Stimulated activated CD4-positive, alpha-beta T cell treated with anti-CD3 and anti-CD28 coated beads, TNF-alpha, amount 100 ng/mL, for 48 hours (primary cell): ENCODE measurements around the gene LACRT.
"Not testable (repeated sequence)": the region's sequence is repeated elsewhere in the genome, so short reads cannot be mapped to it uniquely, and the experiment has no call there.

Source experiments
- DNase-seq, 3 donors: peaks; one replicate each; pipeline ENCODE4 v3.0.0-alpha.2; 2020; ENCODE audit warnings: low read depth in 3 of 3

The LACRT gene

DNA sequence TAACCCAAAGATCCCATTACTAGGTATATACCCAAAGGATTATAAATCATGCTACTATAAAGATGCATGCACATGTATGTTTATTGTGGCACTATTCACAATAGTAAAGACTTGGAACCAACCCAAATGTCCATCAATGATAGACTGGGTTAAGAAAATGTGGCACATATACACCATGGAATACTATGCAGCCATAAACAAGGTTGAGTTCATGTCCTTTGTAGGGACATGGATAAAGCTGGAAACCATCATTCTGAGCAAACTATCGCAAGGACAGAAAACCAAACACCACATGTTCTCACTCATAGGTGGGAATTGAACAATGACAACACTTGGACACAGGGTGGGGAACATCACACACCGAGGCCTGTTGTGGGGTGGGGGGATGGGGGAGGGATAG lies 4.4 kb upstream of the LACRT start:
- not testable (repeated sequence) for DNase-seq

GRCh38 chr12:54631988-54632728 lies 2.5 kb downstream of the LACRT start:
- DNase-seq: no peak

GRCh38 chr12:54631551-54631950 lies 3.1 kb downstream of the LACRT start:
- DNase-seq: no peak

- DNase-seq: no peak
These were observed 4.8 kb downstream of the LACRT start for GRCh38 chr12:54629925-54630324.

DNA sequence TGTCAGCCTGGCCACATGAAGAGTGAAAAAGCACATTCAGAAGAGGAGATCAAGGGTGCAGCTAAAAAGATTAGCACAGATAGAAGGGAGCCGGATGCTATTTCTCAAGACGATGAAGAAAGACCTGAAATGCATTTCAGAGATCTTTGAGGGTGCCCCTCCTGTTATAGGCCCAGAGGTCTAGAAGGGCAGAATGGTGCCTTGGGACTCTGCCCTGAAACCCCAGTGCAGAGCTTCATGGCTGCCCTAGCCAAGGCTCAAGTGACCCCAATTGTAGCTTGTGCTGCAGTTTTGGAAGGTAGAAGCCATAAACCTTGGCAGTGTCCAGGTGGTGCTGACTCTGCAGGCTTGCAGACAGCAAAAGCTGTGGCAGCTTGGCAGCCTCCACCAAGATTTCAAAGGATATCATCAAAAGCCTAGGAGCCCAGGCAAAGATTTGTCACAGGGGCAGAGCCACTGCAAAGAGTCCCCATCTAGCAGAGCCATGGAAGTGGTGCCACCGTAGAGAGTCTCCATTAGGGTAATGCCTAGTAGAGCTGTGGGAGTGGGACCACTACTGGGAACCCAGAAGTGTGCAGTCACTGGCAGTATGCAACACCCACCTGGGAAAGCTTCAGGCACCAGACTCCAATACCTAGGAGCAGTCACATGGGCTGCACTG lies 6.4 kb downstream of the LACRT start:
- DNase-seq: no peak

DNA sequence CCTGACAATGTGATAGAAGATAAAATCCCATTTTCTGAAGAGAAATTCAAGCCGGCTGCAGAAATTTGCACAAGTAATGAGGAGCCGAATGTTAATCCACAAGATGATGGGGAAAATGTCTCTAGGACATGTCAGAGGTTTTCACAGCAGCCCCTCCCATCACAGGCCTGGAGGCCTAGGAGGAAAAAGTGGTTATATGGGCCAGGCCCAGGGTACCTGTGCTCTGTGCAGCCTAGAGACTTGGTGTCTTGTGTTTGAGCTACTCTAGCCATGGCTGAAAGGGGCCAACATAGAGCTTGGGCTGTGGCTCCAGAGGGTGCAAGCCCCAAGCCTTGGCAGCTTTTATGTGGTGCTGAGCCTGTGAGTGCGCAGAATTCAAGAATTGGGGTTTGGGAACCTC lies 7.4 kb downstream of the LACRT start:
- DNase-seq: no peak

GRCh38 chr12:54625598-54625997 lies 9.1 kb downstream of the LACRT start:
- no peak for DNase-seq

DNA sequence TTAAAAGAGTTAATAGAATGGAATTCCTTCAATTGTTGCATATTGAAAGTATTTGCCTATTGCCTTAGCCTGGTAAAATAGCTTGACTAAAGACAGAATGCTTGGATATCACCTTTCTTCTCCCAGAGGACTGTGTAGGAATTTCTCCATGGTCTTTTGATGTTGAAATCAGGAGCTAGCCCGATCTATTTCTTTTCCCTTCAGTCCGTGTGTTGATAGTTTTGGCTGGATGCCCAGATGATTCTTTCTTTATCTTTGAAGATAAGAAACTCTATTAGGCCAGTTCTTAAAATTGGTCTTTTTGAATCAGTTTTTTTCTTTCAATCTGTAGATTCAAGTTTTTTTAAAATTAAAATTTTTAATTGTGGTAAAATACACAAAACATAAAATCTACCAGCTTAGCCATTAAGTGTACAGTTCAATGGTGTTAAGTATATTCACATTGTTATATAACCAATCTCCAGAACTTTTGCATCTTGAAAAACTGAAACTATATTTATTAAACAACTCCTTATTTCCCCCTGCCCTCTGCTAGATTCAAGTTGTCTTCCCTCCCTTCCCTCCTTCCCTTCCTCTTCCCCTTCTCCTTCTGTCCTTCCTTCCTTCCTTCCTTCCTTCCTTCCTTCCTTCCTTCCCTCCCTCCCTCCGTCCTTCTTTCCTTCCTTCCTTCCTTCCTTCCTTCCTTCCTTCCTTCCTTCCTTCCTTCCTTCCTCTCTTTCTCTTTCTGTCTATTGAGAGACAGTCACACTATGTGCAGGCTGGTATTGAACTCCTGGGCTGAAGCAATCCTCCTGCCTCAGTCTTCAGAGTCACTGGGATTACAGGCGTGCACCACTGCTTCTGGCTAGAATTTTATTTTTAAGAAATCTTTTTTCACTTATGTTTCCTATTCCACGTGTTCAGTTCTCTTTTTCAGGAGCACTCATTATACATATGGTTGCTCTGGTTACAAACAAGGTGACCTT lies 10.1 kb downstream of the LACRT start:
- DNase-seq: no peak

DNA sequence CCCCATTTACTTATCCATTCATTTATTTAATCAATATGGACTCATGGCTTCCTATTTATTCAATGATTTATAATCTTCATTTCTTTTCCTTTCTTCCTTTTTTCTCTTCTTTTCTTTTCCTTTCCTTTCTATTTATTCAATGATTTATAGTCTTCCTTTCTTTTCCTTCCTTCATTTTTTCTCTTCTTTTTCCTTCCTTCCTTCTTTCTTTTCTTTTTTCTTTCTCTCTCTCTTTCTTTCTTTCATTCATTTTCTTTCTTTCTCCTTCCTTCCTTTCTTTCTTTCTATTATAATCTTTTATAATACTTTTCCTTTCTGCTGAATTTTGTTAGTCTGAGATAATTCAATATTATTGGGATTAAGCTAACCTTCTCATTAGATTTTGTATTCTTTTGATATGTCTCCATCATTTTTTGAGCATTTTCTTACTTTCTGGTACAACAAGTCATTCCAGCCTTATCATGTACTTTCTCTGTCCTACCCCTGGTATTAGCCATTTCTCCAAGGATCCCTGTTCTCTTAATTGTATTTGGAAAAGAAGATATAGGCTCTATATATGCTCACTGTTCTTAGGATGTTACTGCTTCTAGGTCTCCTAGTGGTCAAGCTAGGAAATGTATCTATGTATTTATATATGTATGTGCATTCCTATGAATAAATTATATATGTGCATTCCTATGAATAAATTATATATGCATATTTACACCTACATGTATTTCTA lies 12.1 kb downstream of the LACRT start:
- no peak for DNase-seq

DNA sequence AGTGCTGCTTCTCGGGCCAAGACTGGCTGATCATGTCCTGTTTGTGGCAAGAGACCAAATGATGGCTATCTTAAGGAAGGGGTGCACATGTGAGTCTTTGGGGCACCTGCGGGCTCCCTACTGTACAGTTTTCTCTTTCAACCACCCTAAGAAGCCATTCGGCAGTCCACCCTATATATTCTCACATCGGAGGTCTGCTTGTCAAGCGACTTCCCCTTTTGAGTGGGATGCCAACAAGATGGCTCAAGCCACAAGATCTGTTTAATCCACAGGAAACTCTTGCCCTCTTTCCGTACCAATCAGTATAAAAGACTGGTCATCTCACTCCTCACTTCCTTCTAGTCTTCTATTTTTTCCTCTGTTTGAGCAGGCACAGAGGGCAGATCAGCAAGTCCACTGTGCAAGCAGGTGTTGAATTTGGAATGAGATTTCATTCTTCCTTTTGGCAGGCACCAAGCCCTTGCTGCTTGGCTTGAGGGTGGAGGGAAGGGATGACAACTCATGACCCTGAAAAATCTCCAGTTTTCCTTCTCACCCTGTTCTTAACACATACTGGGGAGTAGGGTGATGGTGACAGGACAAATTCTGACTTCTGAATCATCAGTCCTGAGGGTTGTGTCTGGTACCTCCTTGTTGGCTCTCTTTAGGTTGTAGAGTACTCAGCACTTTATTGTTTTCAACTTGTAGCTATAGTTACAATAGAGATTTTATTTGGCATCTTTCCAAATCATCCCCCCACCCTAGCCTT lies 17.6 kb downstream of the LACRT start:
- DNase-seq: no peak

GRCh38 chr12:54612225-54612750 lies 22.4 kb downstream of the LACRT start:
- no peak for DNase-seq

DNA sequence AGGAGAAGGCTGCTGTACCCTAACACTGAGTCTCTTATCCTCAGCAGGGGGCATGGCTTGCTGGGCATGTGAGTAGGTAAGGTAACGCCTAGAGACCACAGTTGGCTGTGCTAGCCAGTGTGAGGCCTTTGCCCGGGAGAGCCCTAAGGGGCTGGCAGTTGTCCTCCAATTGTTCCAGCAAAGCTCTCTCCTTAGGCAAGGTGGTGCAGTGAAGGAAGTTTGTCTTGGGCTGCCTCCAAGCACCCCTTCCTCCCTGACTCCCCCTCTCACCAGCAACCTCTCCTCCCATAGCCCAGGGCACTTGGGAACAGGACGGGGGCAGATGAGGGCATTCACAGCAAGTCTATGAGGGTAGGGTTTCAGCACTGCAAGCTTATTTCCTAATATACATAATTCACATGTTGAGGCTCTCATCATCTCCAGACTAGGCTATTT lies 23.0 kb downstream of the LACRT start:
- DNase-seq: no peak

DNA sequence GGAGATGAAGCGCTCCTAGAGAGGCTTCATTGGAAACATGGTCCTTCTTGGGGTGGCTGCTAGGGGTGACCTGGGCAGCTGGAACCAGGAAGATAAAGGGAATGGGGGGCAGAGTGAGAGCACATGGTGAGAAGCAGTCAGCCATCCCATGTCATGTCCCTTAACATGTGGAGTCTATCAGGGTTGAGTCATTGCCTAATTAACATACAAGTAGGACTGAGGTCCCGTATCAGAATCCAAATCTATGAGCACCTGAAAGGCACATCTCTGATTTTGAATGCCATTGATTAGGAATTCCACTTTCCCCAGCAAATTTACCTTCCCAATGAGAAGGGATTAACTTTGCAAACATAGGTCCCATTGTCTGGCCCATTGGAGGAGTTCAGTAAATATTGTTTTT lies 25.9 kb downstream of the LACRT start:
- DNase-seq: no peak

GRCh38 chr12:54608156-54608555 lies 26.5 kb downstream of the LACRT start:
- DNase-seq: no peak

DNA sequence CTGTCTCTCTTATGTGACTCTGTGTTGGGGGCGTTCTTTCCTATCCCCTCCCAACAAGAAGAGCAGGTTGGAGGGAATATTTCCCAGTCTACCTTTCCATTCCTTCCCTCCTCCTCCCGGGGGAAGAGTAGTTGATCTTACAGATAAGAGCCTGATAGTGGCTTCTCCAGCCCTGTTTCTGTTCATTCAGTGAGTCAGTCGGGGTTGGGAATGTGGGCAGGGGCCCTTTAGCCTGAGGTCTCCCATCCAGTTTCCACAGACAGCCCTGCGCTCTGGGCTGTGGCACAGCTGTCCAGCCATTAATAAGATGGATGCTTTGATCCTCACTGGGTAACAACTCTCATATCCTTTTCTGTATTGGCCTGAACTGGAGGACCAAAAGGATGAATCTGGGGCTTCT lies 28.1 kb downstream of the LACRT start:
- no peak for DNase-seq

DNA sequence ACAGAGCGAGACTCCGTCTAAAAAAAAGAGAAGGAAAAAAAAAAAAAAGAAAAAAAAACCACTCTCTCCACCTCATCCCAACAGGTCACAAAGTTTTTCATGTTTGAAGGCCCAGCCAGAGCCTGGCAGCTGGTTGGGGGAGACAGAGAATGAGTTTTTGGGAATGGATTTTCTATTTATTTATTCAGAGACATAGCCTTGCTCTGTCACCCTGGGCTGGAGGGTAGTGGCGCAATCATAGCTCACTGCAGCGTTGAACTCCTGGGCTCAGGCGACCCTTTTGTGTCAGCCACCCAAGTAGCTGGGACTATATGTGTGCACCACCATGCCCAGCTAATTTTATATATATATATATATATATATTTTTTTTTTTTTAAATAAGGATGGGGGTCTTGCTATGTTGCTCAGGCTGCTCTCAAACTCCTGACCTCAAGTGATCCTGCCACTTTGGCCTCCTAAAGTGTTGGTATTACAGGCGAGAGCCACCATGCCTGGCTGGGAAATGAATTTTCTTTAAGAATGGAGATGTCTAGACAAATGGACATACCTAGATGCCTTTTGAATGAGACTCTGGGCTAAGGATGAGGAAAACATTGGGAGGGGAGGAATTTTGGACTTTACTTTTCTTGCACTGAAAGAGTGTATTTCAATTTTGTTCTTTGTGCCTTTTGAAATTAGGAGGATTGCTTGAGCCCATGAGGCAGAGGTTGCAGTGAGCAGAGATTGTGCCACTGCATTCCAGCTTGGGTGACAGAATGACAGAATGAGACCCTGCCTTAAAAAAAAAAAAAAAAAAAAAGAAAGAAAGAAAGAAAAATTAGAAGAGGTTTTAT lies 29.3 kb downstream of the LACRT start:
- DNase-seq: no peak

DNA sequence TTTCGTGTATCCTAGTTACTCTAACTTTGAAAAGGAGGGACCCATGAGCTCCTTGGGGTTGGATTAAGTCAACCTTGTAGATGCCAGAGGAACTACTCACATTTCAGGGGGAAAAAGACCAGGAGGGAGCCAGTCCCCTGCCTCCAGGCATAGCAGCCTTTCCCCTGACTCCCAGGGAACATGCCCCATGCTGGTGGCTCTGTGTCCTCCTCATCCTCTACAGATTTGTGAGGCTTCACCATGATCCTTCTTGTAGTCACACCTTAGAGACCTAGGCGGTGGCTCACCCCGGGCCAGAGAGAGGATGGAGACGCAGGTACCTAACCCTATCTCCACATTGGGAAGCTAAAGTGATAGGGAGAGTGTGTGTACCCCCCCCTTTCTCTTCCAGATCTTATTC lies 30.3 kb downstream of the LACRT start:
- no peak for DNase-seq

- DNase-seq: no peak
These were observed 30.8 kb downstream of the LACRT start for GRCh38 chr12:54603872-54604271.

DNA sequence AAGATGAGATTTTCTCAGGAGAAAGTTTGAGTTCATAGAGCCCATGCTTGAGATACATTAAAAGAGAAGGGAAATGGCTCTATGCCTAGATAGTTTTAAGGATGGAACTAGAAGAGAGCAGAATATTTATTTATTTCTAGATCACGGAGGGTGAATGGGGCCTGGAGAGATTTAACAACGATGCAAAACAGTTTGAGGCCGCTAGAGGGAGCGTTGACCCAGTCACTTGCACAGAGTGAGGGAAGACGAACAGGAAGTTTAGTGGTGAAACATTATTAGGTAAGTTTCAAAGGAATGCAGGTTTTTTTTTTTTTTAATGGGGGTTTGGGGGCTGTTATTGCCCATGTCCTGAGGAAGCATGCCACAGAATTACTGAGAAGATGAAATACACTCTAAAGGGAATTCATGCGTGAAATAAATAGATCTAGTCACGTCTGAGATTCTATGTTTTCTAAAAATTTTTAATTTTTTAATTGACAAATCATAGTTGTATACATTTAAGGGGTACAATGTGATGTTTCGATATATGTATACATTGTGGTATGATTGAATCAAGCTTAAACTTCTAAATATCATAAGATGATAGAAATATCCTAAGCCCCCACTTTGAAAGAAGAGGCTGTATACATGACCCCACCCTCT lies 31.4 kb downstream of the LACRT start:
- DNase-seq: peak; percentile 34 to 47 (median 37)
